Measurements from ENCODE around the gene NFIC.

NFIC gene

DNA sequence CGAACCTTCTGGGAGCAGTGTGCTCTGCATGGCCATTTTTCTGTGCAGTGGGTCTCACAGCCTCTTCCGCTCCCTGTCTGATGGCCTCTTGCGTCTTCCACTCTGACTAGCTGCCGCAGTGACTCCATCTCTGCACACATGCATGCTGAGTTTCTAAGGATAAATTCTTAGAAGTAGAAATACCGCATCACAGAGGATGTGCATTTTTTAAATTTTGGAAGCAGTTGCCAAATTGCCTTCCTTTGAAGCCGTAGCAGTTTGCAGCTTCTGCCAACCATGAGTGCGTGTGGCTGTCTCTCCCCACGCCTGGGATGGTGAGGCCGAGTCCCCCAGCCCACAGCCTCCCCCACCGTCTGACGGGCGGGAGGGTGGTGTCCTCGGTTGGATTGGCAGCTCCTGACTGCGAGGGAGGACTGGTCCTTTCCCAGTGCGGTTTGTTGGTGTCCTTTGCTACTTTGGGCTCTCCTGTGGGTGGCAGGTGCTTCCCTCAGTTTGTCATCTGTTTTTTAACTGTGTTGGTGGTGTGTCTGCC is 149.6 kb downstream of the NFIC start:
- peak overlapping the region; percentile 52 for H3K27ac ChIP-seq
- TF ChIP-seq ZFX (IDR thresholded peaks at IDR 0.05; ENCODE audit: borderline replicate concordance) = no peak
- TF ChIP-seq, protein P1, sequence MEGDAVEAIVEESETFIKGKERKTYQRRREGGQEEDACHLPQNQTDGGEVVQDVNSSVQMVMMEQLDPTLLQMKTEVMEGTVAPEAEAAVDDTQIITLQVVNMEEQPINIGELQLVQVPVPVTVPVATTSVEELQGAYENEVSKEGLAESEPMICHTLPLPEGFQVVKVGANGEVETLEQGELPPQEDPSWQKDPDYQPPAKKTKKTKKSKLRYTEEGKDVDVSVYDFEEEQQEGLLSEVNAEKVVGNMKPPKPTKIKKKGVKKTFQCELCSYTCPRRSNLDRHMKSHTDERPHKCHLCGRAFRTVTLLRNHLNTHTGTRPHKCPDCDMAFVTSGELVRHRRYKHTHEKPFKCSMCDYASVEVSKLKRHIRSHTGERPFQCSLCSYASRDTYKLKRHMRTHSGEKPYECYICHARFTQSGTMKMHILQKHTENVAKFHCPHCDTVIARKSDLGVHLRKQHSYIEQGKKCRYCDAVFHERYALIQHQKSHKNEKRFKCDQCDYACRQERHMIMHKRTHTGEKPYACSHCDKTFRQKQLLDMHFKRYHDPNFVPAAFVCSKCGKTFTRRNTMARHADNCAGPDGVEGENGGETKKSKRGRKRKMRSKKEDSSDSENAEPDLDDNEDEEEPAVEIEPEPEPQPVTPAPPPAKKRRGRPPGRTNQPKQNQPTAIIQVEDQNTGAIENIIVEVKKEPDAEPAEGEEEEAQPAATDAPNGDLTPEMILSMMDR (IDR thresholded peaks at IDR 0.05) = no peak

DNA sequence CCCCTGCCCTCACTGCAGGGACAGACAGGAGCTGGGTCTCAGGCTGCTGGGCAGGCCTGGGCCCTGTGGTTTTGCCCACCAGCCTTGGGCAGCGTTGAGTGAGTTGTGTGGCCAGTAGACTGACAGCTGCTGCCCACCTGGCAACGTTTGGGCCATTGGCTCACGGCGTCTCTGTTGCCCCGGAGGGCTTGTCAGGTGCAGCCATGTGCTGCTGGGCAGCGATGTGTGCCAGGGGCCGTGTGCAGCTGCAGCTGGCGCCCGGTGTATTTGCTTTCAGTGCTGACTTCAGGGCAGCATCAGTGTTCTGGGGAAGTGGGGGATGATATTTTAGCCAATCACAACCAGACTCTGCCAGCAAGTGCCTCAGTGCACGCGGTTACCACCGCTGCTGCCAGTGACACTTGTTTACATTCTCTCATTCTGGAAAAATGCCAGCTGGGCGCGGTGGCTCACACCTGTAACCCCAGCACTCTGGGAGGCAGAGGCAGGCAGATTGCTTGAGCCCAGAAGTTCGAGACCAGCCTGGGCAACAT is 150.4 kb downstream of the NFIC start:
- H3K27ac ChIP-seq = peak overlapping the region; percentile 52

DNA sequence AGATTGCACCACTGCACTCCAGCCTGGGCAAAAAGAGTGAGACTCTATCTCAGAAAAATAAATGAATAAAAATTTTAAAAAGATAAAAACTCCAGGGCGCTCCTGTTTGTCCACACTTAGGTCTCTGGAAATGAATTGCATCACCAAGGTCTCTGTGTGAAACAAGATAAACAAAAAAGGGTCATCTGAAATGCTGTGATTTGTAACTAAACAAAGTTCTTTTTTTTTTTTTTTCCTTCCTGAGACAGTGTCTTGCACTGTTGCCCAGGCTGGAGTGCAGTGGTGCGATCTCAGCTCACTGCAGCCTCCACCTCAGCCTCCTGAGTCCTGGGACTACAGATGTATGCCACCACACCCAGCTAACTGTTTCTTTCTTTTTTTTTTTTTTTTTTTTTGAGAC is 151.3 kb downstream of the NFIC start:
- H3K27ac ChIP-seq = peak overlapping the region; percentile 52
- TF ChIP-seq, protein P1 (IDR thresholded peaks at IDR 0.05) = no peak
- no peak for TF ChIP-seq ZFX (IDR thresholded peaks at IDR 0.05; ENCODE audit: borderline replicate concordance)

More for the DNA sequence above, 150.4 kb downstream of the NFIC start:
- no peak for TF ChIP-seq ZFX (IDR thresholded peaks at IDR 0.05; ENCODE audit: borderline replicate concordance)
- TF ChIP-seq, protein P1 (IDR thresholded peaks at IDR 0.05) = no peak

DNA sequence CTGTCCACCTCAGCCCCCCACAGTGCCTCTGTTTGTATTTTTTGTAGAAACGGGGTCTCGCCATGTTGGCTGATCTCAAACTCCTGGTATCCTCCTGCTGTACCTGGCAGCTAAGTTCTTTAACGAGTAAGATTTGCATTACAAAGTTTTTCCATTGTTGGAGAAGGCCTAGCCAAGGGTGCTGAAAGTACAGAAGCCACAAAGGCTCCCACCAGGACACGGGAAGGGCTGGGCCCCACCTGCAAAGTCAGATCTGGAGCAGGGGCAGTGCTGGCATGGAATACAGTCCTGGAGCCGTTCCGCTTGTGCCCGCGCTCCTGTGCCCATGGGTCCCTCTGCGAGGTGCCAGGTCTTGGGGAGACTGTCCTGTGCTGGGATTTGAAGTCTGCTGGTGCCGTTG is 151.9 kb downstream of the NFIC start:
- TF ChIP-seq, protein P1 (IDR thresholded peaks at IDR 0.05) = no peak
- no peak for TF ChIP-seq ZFX (IDR thresholded peaks at IDR 0.05; ENCODE audit: borderline replicate concordance)
- H3K27ac ChIP-seq = 0 out of 2 replicates have a peak overlapping the region, but pooled peaks have one; percentile 52

DNA sequence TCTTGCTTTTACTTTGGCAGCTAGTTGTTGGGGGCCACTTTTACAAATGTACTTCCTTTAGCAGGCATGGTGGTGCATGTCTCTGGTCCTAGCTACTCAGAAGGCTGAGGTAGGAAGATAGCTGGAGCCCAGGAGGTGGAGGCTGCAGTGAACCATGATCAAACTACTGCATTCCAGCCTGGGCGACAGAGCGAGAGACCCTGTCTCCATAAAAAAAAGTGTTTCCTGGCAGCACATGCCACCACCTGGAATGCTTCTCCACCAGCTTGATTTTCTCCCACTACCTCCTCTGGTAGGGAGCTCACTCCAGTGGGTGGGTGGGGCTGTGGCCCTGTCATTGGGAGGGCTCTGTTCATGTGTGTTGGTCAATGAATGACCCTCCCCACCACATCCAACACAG is 152.3 kb downstream of the NFIC start:
- no peak overlapping the region for H3K27ac ChIP-seq
- TF ChIP-seq ZFX (IDR thresholded peaks at IDR 0.05; ENCODE audit: borderline replicate concordance) = no peak
- TF ChIP-seq, protein P1 (IDR thresholded peaks at IDR 0.05) = no peak
